Immature natural killer cell (primary cell): ENCODE measurements around the gene CLASRP. TPM values are rescaled to one million over a fixed set of nuclear protein-coding genes. Genes with fewer than 3 reads are reported as not detected.

ENCODE experiments used
- DNase-seq, 3 donors: peaks; one replicate each; pipeline ENCODE4 v3.0.0; 2022; ENCODE audit warnings: mixed read lengths in 1 of 3
- H3K27ac Mint-ChIP-seq, 6 donors: one replicate each; pipeline ENCODE4 v1.8.0; 2020; ENCODE audit warnings: mixed read lengths in 6 of 6, mild to moderate bottlenecking in 5 of 6, inconsistent platforms in 4 of 6, moderate library complexity in 3 of 6
- H3K27me3 Mint-ChIP-seq, 3 donors: one replicate each; pipeline ENCODE4 v1.8.0; 2020 to 2021; ENCODE audit warnings: low read depth in 3 of 3, mild to moderate bottlenecking in 3 of 3, mixed read lengths in 3 of 3, moderate library complexity in 3 of 3, inconsistent platforms in 1 of 3
- H3K36me3 Mint-ChIP-seq, 3 donors: one replicate each; pipeline ENCODE4 v1.8.0; 2020; ENCODE audit warnings: mixed read lengths in 3 of 3, inconsistent platforms in 2 of 3, mild to moderate bottlenecking in 2 of 3
- H3K4me1 Mint-ChIP-seq, 2 donors: one replicate each; pipeline ENCODE4 v1.8.0; 2020; ENCODE audit warnings: inconsistent platforms in 2 of 2, mild to moderate bottlenecking in 2 of 2, mixed read lengths in 2 of 2, moderate library complexity in 1 of 2
- H3K4me3 Mint-ChIP-seq, 5 donors: one replicate each; pipeline ENCODE4 v1.8.0; 2020; ENCODE audit warnings: mild to moderate bottlenecking in 5 of 5, mixed read lengths in 5 of 5, inconsistent platforms in 3 of 5, moderate library complexity in 3 of 5
- H3K9me3 Mint-ChIP-seq, 6 donors: one replicate each; pipeline ENCODE4 v1.8.0; 2020; ENCODE audit warnings: mild to moderate bottlenecking in 6 of 6, mixed read lengths in 6 of 6, inconsistent platforms in 4 of 6, moderate library complexity in 3 of 6
- polyA plus RNA-seq, 3 donors: library from polyadenylated mRNA; unstranded; fragments of 300-500 nt; fragmentation: Illumina TruSeq; gene quantifications; one replicate each; pipeline ENCODE4 v1.2.3, GENCODE V29; 2021

Gene CLASRP
- polyA plus RNA-seq, 3 donors from 2014 or later = 2.7 to 9.0 (median 2.9) TPM

DNA sequence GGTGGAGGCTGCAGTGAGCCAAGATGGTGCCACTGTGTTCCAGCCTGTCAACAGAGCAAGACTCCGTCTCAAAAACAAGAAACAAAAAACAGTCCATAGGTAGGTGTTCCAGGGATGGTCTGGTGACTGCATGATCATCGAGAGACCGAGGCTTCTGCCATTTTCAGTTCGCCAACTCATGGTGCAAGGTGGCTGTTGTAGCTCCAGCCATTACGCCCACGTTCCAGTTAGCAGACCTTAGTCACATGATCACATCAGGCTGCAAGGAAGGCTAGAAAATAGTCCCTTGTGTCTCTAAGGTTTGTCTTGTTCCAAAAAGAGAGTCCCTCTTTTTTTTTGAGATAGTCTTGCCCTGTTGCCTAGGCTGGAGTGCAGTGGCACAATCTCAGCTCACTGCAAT is 3.1 kb upstream of the CLASRP start:
- Mint-ChIP-seq H3K27ac (peak overlapping the region in 1 of 6 donors; percentile 34), H3K4me1 (peaks cover 19 to 22% of the 10 kb centered on the region in 2 donors), H3K4me3 (no peak overlapping the region), H3K27me3 (peaks cover 4 to 10% (median 7%) of the 10 kb centered on the region in 3 donors), H3K36me3 (peaks cover 4 to 18% (median 16%) of the 10 kb centered on the region in 3 donors), H3K9me3 (no peaks in the 10 kb centered on the region)
- no peak for DNase-seq

- Mint-ChIP-seq H3K27ac (peak overlapping the region in 5 of 6 donors; percentile 30 to 79 (median 35)), H3K36me3 (peaks cover 11 to 20% (median 15%) of the 10 kb centered on the region in 3 donors), H3K27me3 (peaks cover 4 to 10% (median 10%) of the 10 kb centered on the region in 3 donors), H3K9me3 (no peaks in the 10 kb centered on the region), H3K4me3 (peak overlapping the region; percentile 56 to 99 (median 95)), H3K4me1 (peaks cover 31 to 33% of the 10 kb centered on the region in 2 donors)
- no peak for DNase-seq
These were observed 1.3 kb upstream of the CLASRP start for GRCh38 chr19:45037393-45038169.

DNA sequence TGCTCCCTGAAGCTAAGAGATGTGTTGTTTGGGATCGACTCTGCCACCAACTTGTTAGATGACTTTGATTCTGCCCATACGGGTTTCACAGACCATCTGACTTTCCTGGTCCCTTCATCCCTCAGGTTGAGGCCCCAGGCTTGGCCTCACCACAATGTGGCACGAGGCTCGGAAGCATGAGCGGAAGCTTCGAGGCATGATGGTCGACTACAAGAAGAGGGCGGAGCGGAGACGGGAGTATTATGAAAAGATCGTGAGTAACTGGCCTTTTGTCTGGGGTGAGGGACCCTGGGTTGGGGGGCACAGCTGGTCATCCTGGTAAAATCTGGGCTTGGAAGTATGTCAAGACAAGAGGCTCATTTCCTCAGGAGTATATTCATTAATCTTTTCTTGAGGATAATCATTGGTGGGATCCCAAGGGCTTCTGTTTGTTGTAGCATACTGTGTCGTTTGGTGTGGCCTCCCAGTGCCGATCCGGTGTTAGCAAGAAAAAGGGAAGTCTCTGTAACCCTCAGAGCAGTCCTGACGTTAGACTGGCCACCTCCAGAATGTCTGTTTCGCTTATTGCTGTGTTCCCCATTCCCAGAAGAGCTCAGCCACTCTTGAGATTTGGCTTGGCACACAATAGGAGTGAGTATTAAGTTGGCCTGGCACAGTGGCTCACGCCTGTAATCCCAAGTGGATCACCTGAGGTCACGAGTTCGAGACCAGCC is 1.4 kb downstream of the CLASRP start:
- Mint-ChIP-seq H3K27me3 (peaks cover 4 to 10% (median 10%) of the 10 kb centered on the region in 3 donors), H3K36me3 (peaks cover 7 to 14% (median 11%) of the 10 kb centered on the region in 3 donors), H3K9me3 (no peaks in the 10 kb centered on the region), H3K27ac (peak overlapping the region; percentile 88 to 98 (median 96)), H3K4me3 (peak overlapping the region; percentile 95 to 99 (median 98)), H3K4me1 (peaks cover 31 to 39% of the 10 kb centered on the region in 2 donors)
- no peak for DNase-seq

- peaks cover 4 to 10% (median 10%) of the 10 kb centered on the region in 3 donors for H3K27me3 Mint-ChIP-seq
- H3K4me1 Mint-ChIP-seq = peaks cover 34 to 45% of the 10 kb centered on the region in 2 donors
- peaks cover 3 to 13% (median 11%) of the 10 kb centered on the region in 3 donors for H3K36me3 Mint-ChIP-seq
- no peaks in the 10 kb centered on the region for H3K9me3 Mint-ChIP-seq
- H3K4me3 Mint-ChIP-seq = peak overlapping the region in 4 of 5 donors; percentile 5 to 57 (median 40)
- no peak for DNase-seq
- H3K27ac Mint-ChIP-seq = peak overlapping the region; percentile 35 to 98 (median 70)
These were observed 2.3 kb downstream of the CLASRP start for GRCh38 chr19:45041125-45041524.

GRCh38 chr19:45045671-45046353 is 7.0 kb downstream of the CLASRP start:
- DNase-seq = no peak
- Mint-ChIP-seq H3K36me3 (peaks cover 3 to 15% (median 11%) of the 10 kb centered on the region in 3 donors), H3K9me3 (no peaks in the 10 kb centered on the region), H3K4me1 (peaks cover 36 to 56% of the 10 kb centered on the region in 2 donors), H3K27me3 (peaks cover 0 to 3% (median 0%) of the 10 kb centered on the region in 3 donors), H3K4me3 (no peak overlapping the region), H3K27ac (peak overlapping the region in 3 of 6 donors; percentile 13 to 72 (median 57))

- peak overlapping the region in 3 of 6 donors; percentile 13 to 72 (median 26) for H3K27ac Mint-ChIP-seq
- H3K9me3 Mint-ChIP-seq = no peaks in the 10 kb centered on the region
- peaks cover 36 to 52% of the 10 kb centered on the region in 2 donors for H3K4me1 Mint-ChIP-seq
- H3K4me3 Mint-ChIP-seq = no peak overlapping the region
- H3K27me3 Mint-ChIP-seq = peaks cover 0 to 2% (median 0%) of the 10 kb centered on the region in 3 donors
- no peak for DNase-seq
- H3K36me3 Mint-ChIP-seq = peaks cover 3 to 12% (median 9%) of the 10 kb centered on the region in 3 donors
These were observed 7.5 kb downstream of the CLASRP start for GRCh38 chr19:45046355-45046754.

DNA sequence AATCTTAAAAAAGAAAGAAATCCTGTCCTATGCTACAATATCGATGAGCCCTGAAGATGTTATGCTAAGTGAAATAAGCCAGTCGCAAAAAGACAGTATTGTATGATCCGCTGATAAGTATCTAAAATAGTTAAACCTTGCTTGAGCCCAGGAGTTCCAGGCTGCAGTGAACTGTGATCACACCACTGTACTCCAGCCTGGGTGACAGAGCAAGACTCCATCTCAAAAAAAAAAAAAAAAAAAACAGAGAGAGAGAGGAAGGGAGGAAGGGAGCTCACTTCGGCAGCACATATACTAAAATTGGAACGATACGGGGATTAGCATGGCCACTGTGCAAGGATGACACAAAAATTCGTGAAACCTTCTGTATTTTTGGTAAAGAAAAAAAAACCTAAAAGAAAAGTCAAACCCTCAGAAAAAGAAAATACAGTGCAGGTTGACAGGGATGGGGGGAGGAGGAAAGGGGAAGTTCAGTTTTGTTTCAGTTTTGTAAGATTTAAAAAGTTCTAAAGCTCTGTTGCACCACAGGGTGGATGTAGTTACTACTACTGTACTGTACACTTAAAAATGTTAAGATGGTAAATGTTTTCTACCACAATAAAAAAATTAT is 8.4 kb downstream of the CLASRP start:
- H3K27me3 Mint-ChIP-seq = no peaks in the 10 kb centered on the region
- H3K4me1 Mint-ChIP-seq = peaks cover 29 to 42% of the 10 kb centered on the region in 2 donors
- peak overlapping the region; percentile 29 to 80 (median 58) for H3K27ac Mint-ChIP-seq
- peaks cover 3 to 8% (median 4%) of the 10 kb centered on the region in 3 donors for H3K36me3 Mint-ChIP-seq
- peak overlapping the region in 1 of 5 donors; percentile 8 for H3K4me3 Mint-ChIP-seq
- no peaks in the 10 kb centered on the region for H3K9me3 Mint-ChIP-seq
- no peak for DNase-seq

- Mint-ChIP-seq H3K27ac (peak overlapping the region in 4 of 6 donors; percentile 28 to 70 (median 51)), H3K4me3 (no peak overlapping the region), H3K4me1 (peaks cover 29 to 42% of the 10 kb centered on the region in 2 donors), H3K9me3 (no peaks in the 10 kb centered on the region), H3K36me3 (peaks cover 3 to 12% (median 4%) of the 10 kb centered on the region in 3 donors), H3K27me3 (no peaks in the 10 kb centered on the region)
- no peak for DNase-seq
These were observed 10.4 kb downstream of the CLASRP start for GRCh38 chr19:45049073-45049736.

- Mint-ChIP-seq H3K27me3 (no peaks in the 10 kb centered on the region), H3K36me3 (peaks cover under 1 to 15% (median 4%) of the 10 kb centered on the region in 3 donors), H3K4me1 (peaks cover 29 to 38% of the 10 kb centered on the region in 2 donors), H3K27ac (peak overlapping the region in 2 of 6 donors; percentile 42 to 67), H3K9me3 (no peaks in the 10 kb centered on the region), H3K4me3 (no peak overlapping the region)
- DNase-seq = no peak
These were observed 11.2 kb downstream of the CLASRP start for GRCh38 chr19:45050036-45050435.

DNA sequence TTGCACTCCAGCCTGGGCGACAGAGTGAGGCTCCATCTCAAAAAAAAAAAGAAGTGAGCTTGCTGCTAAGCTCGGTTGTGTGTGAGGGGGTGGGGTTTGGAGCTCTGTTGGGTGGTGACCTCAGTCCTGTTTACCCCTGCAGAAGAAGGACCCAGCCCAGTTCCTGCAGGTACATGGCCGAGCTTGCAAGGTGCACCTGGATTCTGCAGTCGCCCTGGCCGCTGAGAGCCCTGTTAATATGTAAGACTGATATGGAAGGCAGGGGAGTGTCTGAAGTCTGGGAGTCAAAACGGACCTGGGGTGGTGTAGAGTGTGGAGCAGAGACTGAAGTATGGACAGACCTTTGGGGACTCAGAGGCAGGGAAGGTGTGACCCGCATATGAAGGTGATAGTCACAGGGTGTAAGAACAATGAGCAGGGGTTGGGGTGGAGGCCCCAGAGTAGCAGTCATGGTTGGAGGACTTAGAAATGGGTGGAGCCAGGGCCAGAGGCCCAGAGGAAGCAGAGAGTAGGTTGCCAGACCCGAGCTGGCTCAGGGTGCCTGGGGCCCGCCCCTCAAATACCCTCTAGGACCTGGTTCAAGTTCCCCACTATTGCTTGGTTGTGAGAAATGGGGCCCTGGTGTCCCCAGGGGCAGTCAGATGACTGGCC is 13.2 kb downstream of the CLASRP start:
- H3K9me3 Mint-ChIP-seq = no peaks in the 10 kb centered on the region
- no peak for DNase-seq
- peaks cover 0 to 11% (median 4%) of the 10 kb centered on the region in 3 donors for H3K36me3 Mint-ChIP-seq
- H3K27ac Mint-ChIP-seq = no peak overlapping the region
- H3K27me3 Mint-ChIP-seq = no peaks in the 10 kb centered on the region
- H3K4me3 Mint-ChIP-seq = no peak overlapping the region
- peaks cover 18 to 21% of the 10 kb centered on the region in 2 donors for H3K4me1 Mint-ChIP-seq

- Mint-ChIP-seq H3K36me3 (peaks cover 12 to 30% (median 12%) of the 10 kb centered on the region in 3 donors), H3K4me1 (peaks cover 4 to 7% of the 10 kb centered on the region in 2 donors), H3K4me3 (no peak overlapping the region), H3K27me3 (no peaks in the 10 kb centered on the region), H3K27ac (no peak overlapping the region), H3K9me3 (no peaks in the 10 kb centered on the region)
- no peak for DNase-seq
These were observed 18.0 kb downstream of the CLASRP start for GRCh38 chr19:45056831-45057230.

- Mint-ChIP-seq H3K36me3 (peaks cover 8 to 26% (median 12%) of the 10 kb centered on the region in 3 donors), H3K27ac (peak overlapping the region in 3 of 6 donors; percentile 7 to 65 (median 12)), H3K27me3 (no peaks in the 10 kb centered on the region), H3K4me3 (no peak overlapping the region), H3K9me3 (no peaks in the 10 kb centered on the region), H3K4me1 (peaks cover 4 to 7% of the 10 kb centered on the region in 2 donors)
- DNase-seq = no peak
These were observed 18.6 kb downstream of the CLASRP start for GRCh38 chr19:45057444-45057843.
